Stimulated activated CD4-positive, alpha-beta T cell treated with anti-CD3 and anti-CD28 coated beads, TNF-alpha, amount 100 ng/mL, for 48 hours (primary cell): Measurements from ENCODE around the gene MGAT1.
"Not testable (repeated sequence)": the region's sequence is repeated elsewhere in the genome, so short reads cannot be mapped to it uniquely, and the experiment has no call there.

ENCODE experiments used
- DNase-seq, 3 donors: peaks; one replicate each; pipeline ENCODE4 v3.0.0-alpha.2; 2020; ENCODE audit warnings: low read depth in 3 of 3

MGAT1 gene

DNA sequence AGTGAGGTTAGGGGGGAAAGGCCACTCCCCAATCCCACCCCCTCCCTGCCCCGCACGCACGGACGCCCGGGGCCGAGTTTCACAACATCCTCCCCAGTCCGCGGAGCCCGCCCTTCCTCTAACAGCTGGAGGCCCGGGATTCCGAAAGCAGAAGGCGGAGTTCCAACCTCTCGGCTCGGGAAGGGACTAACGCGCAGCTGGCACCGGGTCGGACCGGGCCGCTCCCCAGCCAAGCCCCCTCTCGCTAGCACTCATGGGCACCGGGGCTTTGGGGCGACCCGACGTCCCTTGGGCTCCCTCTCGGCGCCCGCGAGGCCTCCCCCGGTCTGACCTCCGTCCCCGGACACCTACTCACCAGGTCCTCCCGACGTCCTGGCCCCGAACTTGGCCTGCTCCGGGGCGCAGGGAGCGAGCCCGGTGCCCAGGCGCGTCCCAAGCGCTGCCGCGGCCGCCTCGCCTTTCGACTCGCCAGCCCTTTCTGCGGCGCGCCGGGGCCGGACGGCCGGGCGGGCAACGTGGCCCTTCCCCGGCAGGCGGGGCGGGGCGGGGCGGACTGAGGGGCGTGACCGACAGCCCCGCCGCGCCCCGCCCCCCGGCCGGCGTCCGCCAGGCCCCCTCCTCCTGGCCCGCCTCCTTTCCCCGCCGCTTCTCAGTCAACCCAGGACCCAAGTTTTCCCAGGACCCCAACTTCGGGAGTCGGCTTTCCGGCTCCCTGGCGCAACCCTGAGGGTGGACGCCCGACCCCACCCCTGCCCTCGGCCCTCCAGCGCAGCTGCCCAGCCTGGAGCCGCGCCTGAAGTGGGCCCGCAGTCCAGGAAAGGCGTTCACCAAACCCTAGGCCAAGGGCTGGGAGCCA, at the start of gene MGAT1:
Gene MGAT1, minus strand, starts transcription at position 482 of the 856 bp plus-strand sequence. CDS start 9,835 bp downstream, outside the sequence.
- peak; percentile 47 to 90 (median 54) for DNase-seq

DNA sequence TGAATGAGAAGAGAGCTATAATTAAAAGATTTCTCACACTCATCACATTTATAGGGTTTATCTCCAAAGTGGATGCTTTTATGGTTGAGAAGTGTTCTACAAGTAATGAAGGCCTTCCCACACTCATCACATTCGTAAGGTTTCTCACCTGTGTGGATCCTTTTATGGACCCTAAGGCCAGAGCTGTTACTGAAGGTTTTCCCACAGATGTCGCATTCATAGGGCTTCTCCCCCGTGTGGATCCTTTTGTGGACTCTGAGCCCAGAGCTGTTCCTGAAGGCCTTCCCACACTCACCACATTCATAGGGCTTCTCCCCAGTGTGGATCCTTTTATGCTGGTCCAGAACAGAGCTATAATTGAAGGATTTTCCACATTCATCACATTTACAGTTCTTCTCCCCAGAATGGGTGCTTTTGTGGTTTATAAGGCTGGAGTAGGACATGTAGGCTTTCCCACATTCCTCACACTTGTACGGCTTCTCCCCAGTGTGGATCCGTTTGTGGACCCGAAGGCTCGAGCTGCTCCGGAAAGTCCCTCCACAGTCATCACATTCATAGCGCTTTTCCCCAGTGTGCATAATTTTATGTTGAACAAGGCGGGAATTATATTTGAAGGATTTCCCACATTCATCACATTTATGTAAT, 48.0 kb upstream of the MGAT1 start:
- no peak for DNase-seq

DNA sequence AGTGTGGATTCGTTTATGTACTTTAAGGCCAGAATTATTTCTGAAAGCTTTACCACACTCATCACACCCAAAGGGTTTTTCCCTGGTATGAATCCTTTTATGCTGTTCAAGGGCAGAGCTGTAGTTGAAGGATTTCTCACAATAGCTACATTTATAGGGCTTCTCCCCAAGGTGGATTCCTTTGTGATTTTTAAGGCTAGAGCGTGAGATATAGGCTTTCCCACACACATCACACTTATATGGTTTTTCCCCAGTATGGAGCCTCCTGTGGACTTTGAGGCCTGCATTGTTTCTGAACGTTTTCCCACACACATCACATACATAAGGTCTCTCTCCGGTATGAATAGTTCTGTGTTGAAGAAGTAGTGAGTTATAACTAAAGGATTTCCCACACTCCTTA, 47.2 kb upstream of the MGAT1 start:
- no peak for DNase-seq

DNA sequence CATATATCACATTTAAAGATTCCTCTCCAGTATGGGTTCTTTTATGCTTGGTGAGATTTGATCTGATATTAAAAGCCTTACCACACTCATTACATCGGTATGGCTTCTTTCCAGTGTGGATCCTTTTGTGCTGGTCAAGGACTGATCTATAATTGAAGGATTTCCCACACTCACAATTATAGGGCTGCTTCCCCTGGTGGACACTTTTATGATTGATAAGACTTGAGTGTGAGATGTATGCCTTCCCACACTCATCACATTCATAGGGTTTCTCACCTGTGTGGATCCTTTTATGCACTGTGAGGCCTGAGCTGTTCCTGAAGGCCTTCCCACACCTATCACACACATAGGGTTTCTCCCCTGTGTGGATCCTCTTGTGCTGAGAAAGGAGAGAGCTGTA, 46.3 kb upstream of the MGAT1 start:
- DNase-seq: no peak

DNA sequence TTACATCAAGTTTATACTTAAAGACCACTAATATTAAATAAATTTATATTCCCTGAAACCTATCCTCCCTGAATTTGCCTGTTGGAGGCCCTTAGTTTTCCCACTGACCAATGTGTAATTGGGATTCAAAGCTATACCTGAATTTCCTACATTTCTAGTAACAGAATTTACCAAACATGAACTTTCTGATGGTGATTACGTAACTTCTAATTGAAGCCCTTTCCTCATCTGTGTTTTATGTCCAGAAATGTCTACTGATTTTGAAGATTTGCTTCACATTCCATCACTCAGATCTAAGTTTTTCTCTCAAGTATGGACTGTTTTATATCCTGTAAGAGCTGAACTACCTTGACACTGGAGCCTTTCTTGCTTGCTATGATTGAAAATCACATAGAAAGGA, 45.7 kb upstream of the MGAT1 start:
- no peak for DNase-seq

DNA sequence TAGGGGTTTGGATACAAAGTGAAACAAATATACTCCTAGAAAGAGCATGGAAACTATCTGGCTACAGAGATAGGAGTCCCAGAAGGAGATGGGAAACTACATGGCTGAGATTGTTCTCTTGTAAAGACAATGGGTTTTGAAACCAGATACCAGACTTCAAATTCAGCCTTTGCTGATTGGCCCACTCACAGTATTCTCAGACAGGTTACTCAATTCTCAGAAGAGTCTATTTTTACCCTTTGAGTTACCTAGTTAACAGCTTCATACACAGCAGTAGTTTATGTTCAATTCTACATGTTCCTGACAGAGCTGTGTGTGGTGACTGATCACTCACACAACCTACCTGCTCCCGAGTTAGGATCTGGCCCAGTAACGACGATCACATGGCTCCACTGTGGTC, 44.4 kb upstream of the MGAT1 start:
- DNase-seq: no peak

DNA sequence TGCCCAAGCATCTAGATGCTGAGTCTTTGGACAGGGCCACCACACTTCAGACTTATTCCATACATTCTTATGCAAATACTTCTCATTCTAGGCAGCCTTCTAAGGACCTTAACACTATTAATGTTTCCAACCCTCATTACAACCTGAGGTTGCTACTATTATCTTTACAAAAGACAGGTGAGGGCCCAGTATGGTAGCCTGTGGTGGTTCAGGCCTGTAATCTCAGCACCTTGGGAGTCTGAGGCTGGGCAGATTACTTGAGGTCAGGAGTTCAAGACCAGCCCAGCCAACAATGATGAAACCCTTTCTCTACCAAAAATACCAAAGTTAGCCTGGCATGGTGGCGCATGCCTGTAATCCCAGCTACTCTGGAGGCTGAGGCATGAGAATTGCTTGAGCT, 42.3 kb upstream of the MGAT1 start:
- no peak for DNase-seq

DNA sequence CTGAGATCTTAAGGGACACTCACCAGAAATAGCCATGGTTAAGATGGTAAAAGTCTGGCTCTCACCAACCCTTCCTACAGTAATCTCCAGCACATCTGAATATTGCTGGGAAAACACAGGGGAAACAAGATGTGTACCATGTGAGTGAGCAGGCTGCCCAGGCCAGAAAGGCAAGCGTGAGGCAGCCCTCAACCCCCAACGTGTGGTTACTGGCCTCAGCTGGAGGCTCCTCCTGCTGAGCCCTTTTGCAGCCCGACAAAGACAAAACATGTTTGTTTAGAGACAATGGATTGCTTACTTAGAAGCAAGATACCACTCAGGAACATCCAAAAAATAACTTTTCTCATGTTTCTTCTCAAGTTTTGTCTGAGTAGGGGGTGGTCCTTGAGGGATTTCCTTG, 41.8 kb upstream of the MGAT1 start:
- DNase-seq: no peak

DNA sequence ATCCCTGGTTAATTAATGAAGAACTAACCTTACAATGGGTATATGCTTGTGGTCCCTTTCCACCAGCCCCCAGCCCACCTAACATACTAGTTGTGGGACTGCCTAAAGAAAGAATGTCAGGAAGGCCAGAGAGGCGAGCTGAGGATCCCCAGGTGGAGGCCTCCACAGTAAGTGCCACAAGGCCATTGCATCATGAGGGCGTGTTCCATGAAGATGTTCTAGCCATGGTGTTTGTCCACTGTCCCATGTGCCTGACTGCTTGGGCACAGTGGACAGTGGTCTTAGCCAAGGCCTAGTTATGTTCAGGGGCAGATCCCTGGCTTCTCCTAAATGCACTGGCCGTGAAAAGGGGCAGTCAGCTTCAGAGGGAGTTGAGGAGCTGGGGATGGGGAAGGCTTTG, 37.3 kb upstream of the MGAT1 start:
- no peak for DNase-seq

DNA sequence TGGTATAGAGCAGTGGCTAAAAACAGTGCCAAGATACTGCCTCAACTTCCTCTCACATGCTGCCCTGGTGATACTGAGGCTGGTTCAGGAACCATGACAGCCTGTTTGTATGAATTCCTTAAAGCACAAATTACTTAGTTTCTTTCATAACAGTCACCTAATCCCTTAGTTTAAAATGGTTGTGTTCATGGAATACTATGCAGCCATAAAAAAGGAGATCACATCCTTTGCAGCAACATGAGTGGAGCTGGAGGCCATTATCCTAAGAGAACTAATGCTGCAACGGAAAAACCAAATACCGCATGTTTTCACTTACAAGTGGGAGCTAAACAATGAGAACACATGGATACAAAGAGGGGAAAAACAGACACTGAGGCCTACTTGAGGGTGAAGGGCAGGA, 36.6 kb upstream of the MGAT1 start:
- no peak for DNase-seq

DNA sequence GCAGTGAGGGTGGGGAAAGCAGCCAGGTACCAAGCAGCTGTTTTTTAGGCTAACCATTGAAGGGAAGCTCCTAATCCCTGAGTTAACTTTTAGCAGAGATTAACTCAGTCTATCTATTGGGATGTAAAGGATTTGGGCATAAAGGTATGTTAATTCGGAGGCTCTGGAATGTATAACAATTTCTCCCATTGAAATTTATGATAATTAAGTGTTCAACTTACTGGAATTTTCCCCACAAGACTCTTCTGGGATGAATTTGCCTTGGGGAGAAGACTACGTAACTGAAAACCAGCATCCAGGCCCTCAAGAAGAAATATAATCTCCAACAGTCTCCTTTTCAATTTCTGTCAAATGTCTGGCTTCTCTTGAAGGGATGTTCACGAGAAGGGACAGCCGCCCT, 34.9 kb upstream of the MGAT1 start:
- DNase-seq: no peak

DNA sequence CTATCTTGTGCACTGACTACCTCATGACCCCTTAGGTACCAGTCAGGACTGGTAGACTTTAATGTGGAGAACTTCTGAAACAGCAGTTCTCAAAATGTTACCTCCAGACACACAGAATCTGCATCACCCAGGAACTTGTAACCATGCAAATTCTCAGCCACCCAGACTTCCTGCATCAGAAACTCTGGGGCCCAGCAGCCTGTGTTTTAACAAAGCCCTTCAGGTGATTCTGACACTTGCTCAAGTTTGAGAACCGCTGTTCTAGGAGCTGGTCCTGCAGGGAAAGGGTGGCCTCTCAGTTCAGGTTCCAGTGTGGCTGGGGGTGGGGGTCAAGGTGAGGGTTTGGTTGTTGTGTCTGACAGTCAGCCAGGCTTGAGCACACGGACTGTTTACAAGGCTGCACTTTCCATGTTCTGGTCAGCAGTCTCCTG, 30.0 kb upstream of the MGAT1 start:
- no peak for DNase-seq

DNA sequence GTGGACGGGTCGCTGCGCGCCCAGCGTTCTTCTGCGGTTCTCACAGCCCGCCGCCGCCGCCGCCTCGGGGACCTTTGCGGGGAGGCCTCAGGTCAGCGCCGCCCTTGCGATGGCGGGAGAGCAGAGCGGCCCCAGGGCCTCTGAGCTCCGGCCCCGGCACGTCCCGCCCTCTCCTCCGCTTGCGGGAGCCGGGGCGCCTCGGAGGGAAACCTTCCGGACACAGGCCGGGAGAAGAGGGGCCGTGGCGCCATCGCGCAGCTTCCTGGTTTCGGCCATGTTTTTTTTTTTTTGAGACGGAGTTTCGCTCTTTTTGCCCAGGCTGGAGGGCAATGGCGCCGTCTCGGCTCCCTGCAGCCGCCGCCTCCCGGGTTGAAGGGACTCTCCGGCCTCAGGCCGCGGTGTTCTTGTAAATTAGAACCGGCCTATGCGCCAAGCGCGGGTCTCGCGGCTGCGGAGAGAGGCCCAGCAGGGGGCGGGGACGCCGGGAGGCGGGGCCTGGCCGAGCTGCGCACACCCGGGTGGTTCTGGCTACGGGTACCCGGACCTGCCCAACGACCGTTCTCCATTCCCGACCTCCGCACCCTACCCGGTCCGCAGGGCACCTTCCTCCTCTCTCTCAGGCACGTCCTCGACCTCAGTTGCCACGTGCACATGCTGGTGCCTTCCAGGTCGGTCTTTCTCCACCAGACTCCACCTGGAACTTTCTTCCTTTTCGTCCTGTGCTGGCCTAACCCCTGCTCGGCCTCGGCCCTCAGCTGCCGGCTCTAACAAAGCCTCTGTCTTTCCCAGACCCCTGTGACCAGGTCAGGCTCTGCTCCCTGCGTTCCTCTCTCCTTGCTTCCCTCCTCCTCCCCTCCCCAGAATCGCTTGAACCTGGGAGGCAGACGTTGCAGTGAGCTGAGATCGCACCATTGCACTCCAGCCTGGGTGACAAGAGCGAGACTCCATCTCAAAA, 28.8 kb upstream of the MGAT1 start:
- DNase-seq: peak; percentile 50 to 81 (median 55)

DNA sequence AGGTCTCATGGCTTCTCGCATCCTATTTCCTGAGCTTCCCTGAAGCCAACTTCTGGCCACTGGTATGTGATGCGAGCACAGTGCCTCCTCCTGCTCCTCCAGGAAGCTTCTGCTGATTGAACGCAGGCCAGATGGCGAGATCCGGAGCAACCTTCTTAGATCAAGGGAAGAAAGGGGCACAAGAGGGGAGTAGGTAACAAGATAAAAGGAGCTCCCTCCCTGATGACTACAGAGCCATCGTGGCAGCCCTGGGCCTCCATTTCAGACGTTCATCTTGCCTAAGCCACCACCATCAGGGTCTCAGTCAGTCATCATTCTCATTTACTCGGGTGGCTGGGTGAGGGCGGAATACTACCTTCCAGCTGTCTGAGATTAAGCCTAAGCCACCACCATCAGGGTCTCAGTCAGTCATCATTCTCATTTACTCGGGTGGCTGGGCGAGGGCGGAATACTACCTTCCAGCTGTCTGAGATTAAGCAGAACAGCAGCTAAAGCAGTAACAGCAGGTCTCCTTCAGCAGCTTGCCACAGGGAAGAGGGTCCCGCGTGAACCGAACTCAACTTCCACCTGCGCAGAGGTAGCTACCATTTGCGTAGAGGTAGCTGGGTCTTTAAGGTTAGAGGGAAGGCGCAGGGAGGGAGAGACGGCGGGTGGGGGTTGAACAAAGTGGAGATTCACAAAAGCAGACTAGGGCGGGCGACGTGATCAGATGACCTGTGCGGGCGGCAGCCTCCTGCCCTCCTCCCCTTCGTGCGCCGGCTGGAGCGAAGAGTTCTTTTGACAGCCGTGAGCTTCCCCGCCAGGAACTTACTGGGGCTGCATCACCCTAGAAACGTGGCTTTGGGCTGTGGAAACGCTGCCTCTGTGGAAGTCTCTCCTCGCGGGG, 27.9 kb upstream of the MGAT1 start:
- peak; percentile 37 to 60 (median 52) for DNase-seq

DNA sequence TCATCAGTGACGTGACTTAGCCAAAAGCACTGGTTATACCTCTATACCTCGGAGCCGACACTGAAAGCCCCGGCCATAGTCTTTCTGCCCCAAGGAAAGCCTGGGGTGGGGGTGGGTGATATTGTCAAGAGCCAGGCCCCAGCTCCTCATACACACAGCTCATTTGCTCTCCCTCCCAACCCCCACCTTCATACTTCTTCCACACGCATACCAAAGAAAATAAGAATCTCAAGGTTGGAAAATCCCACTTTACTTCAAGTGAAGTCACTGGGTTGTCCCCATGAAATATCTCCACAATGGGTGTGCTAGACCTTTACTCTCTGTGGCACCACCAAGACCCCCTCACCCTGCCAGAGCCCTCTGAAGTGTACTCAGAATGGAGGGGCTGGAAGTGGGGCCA, 27.1 kb upstream of the MGAT1 start:
- no peak for DNase-seq

DNA sequence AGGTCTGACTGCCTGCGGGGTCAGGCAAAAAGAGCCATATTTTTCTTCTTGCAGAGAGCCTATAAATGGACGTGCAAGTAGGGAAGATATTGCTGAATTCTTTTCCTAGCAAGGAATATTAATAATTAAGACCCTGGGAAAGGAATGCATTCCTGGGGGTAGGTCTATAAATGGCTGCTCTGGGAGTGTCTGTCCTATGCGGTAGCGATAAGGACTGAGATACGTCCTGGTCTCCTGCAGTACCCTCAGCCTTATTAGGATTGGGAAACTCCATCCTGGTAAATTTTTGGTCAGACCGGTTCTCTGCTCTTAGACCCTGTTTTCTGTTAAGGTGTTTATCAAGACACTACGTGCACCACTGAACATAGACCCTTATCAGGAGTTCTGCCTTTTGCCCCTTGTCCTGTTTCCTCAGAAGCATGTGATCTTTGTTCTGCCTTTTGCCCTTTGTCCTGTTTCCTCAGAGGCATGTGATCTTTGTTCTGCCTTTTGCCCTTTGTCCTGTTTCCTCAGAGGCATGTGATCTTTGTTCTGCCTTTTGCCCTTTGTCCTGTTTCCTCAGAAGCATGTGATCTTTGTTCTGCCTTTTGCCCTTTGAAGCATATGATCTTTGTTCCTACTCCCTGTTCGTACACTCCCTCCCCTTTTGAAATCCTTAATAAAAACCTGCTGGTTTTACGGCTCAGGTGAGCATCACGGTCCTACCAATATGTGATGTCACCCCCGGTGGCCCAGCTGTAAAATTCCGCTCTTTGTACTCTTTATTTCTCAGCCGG, 26.3 kb upstream of the MGAT1 start:
- DNase-seq: not testable (repeated sequence)

DNA sequence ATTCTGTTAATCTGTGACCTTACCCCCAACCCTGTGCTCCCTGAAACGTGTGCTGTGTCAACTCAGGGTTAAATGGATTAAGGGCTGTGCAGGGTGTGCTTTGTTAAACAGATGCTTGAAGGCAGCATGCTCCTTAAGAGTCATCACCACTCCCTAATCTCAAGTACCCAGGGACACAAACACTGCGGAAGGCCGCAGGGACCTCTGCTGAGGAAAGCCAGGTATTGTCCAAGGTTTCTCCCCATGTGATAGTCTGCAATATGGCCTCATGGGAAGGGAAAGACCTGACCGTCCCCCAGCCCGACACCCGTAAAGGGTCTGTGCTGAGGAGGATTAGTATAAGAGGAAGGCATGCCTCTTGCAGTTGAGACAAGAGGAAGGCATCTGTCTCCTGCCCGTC, 24.8 kb upstream of the MGAT1 start:
- not testable (repeated sequence) for DNase-seq

DNA sequence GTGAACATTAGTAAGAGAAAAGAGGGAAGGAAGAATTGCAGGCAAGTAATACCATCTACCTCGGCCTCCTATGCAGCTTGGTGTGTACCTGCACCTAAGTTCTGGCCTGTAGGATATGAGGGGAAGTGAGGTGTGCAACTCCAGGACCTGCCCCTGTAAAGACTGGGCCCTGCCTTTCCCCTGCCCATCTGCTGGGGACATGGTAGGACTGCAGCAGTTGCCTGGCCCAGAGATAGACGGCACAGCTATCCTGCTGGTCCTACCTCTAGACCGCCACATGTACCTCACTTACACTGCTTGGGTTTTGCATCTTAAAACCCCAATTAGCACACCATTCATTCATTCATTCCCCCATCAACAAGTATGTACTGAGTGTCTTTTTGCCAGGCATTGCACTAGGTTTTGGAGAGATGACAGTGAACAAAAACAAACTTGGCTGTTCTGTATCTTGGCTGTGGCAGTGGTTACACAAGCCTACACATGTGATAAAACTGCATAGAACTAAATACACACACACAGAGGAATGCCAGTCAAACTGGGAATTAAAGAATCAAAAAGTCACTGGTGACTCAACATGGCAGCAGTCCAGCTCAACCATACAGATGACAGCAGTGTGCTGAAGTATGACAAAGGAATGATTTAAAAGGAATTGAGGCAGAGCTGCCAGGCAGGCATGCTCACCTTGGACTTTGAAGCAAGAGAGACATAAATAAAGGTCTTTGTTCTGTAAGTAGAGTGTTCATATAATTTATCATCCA, 23.3 kb upstream of the MGAT1 start:
- DNase-seq: peak in 1 of 3 donors; percentile 43

DNA sequence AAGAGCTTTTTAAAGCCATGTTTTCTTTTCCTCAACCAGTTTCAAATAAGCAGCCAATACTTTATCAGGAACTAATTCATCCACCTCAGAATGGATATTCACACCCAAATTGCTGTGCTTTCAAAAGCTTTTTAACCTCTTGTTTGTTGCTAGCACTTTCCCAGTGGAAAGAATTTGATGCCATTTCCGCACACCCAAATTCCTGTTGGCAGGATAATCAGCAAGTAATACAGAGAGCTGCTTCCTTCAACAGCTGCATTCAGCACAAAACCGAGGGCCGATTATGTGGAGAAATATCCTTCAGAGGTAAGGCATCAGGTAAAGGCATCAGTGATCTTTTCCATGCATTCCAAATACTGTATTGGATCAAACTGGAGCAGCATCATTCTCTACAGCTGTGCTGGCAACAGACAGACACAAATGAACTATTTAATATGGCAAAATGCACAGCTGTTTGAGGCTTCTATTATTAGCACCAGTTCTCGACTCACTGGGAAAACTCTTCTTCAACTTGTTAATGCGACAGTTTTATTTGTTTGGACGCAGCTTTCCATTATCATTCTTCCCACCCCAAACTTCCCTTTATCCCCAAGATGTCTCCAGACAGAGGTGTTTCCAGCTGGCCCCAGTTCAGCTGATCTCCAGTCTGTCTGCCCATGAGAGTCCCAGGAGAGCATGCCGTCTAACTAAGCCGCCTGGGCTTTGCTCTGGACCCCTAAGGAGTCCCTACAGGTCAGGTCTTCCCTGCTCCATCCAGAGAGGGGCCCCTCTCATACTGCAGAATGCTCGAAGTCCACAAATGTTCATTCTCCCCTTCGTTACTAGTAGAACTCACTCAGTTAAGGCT, 22.2 kb upstream of the MGAT1 start:
- DNase-seq: no peak
